GM12891 (cell line): Measurements from ENCODE around the gene PDZD2.

Experiments used
- PAX5 ChIP-seq: IDR thresholded peaks from 2 replicates; pipeline ENCODE4 v1.6.1; 2011; ENCODE audit warnings: low read length, moderate library complexity, mild to moderate bottlenecking; ENCODE audit not compliant: insufficient read depth, severe bottlenecking
- POLR2A ChIP-seq: IDR thresholded peaks from 2 replicates; pipeline ENCODE4 v1.6.1; 2011; ENCODE audit warnings: low read depth, low read length, control low read depth
- POLR2AphosphoS5 ChIP-seq: IDR thresholded peaks from 2 replicates; pipeline ENCODE4 v1.6.1; 2011; ENCODE audit warnings: low read depth, low read length, control low read depth
- POU2F2 ChIP-seq: IDR thresholded peaks from 2 replicates; pipeline ENCODE4 v1.6.1; 2011; ENCODE audit warnings: low read depth, mild to moderate bottlenecking, control low read depth, low read length, moderate library complexity
- TAF1 ChIP-seq: IDR thresholded peaks from 2 replicates; pipeline ENCODE4 v1.6.1; 2011; ENCODE audit warnings: low read depth, low read length, control low read depth

GRCh38 chr5:32096891-32097595, 458.1 kb downstream of the PDZD2 start:
- TF ChIP-seq POLR2A (no peak), POLR2AphosphoS5 (no peak), TAF1 (no peak), PAX5 (no peak), POU2F2 (no peak)
